Adrenal gland (tissue), 12 donors: ENCODE data around the gene MICALL1. TPM values are rescaled to one million over a fixed set of nuclear protein-coding genes. Genes with fewer than 3 reads are reported as not detected.

Experiments used
- DNase-seq, 7 donors: peaks; one replicate each; pipeline ENCODE4 v3.0.0-alpha.2; 2019 to 2020
- H3K27ac ChIP-seq, 5 donors: fragments of 200-600 bp; sonication (generic) in 4 of 5; 1 replicate in 3 of 5; 2 replicates in 2 of 5; pipeline versions ENCODE4 v1.5.1 to v1.8.0; 2016 to 2020; ENCODE audit warnings: mild to moderate bottlenecking in 1 of 5
- H3K27me3 ChIP-seq: fragments of 200-600 bp; 2 replicates; pipeline ENCODE4 v1.8.0; 2021
- H3K36me3 ChIP-seq, 2 donors: fragments of 200-600 bp; replicated peaks in 1 of 2; 1 replicate in 1 of 2; 2 replicates in 1 of 2; pipeline versions ENCODE4 v1.5.1 to v1.8.0; 2018 to 2022
- H3K4me1 ChIP-seq, 2 donors: fragments of 200-600 bp; replicated peaks in 1 of 2; 1 replicate in 1 of 2; 2 replicates in 1 of 2; pipeline versions ENCODE4 v1.5.1 to v1.8.0; 2018 to 2021
- H3K4me3 ChIP-seq, 4 donors: fragments of 200-600 bp; sonication (generic) in 3 of 4; one replicate each; pipeline ENCODE4 v1.5.1; 2016 to 2018
- H3K9me3 ChIP-seq, 3 donors: fragments of 200-600 bp; sonication (generic) in 1 of 3; replicated peaks in 1 of 3; 1 replicate in 2 of 3; 2 replicates in 1 of 3; pipeline versions ENCODE4 v1.5.1 to v1.8.0; 2016 to 2021
- POLR2A ChIP-seq, 2 donors: fragments of 450-650 bp; IDR thresholded peaks; one replicate each; pipeline ENCODE4 v1.6.1; 2017; ENCODE audit warnings: antibody characterized with exemption in 2 of 2, mild to moderate bottlenecking in 2 of 2, moderate library complexity in 1 of 2
- WGBS, 4 donors: extraction: QIAGEN DNeasy Blood & Tissue Kit in 2 of 4; methylation state at CpG; one replicate each; pipeline versions ENCODE4 v1.1.5 to v1.1.7; 2013 to 2017; 5-methylcytosine and 5-hydroxymethylcytosine counted together
- intact Hi-C, 2 donors: fragments of 100-400 bp; cut with DNase I; formaldehyde crosslinking; loops; one replicate each; pipeline versions ENCODE4 v1.14.1 to v1.15.0; 2022 to 2023
- polyA plus RNA-seq, 3 donors: library from polyadenylated mRNA; stranded (reverse); fragments of 200-250 nt in 2 of 3; fragments of 350-450 nt in 1 of 3; fragmentation: Illumina TruSeq in 1 of 3; extraction: RNeasy Lipid Tissue Mini Kit (QIAGEN cat#74804) in 1 of 3; gene quantifications; one replicate each; pipeline ENCODE4 v1.2.3, GENCODE V29; 2013 to 2014
- total RNA-seq, 9 donors: library from RNA; depleted of rRNA in 4 of 9; stranded (reverse); fragments of >200 nt in 4 of 9; fragments of 120-200 nt in 1 of 9; fragmentation: NEBNext Ultra II Directional in 1 of 9; extraction: Animal tissue kit (Norgen Biotek cat#: 25700) in 1 of 9; gene quantifications; one replicate each; pipeline versions ENCODE4 v1.1.0 to v1.2.4, GENCODE V29; 2013 to 2023
- TF ChIP-seq, protein P1 (sequence below), 6 experiments: fragments of 450-650 bp in 4 of 6; fragments of 200-600 bp in 2 of 6; sonication (generic) in 1 of 6; IDR thresholded peaks; 1 replicate in 5 of 6; 2 replicates in 1 of 6; pipeline versions ENCODE4 v1.5.1 to v1.8.0; 2016 to 2021; ENCODE audit warnings: antibody characterized with exemption in 6 of 6, mild to moderate bottlenecking in 2 of 6, moderate library complexity in 1 of 6
- donor health status: healthy with polysubstance abuse.
- donor health status: Bipolar disorder and iron deficiency.
- donor health status: DM: yes; HTN: yes; CAD: no.
- donor health status: DM: no; HTN: no; CAD: no.
- donor health status: DM: no; HTN: no; CAD: no.
- donor health status: DM: yes; HTN: yes; CAD: no.

Gene MICALL1
- total and polyA plus RNA-seq, 12 donors: 5.7 to 25.2 (median 17.1) TPM

DNA sequence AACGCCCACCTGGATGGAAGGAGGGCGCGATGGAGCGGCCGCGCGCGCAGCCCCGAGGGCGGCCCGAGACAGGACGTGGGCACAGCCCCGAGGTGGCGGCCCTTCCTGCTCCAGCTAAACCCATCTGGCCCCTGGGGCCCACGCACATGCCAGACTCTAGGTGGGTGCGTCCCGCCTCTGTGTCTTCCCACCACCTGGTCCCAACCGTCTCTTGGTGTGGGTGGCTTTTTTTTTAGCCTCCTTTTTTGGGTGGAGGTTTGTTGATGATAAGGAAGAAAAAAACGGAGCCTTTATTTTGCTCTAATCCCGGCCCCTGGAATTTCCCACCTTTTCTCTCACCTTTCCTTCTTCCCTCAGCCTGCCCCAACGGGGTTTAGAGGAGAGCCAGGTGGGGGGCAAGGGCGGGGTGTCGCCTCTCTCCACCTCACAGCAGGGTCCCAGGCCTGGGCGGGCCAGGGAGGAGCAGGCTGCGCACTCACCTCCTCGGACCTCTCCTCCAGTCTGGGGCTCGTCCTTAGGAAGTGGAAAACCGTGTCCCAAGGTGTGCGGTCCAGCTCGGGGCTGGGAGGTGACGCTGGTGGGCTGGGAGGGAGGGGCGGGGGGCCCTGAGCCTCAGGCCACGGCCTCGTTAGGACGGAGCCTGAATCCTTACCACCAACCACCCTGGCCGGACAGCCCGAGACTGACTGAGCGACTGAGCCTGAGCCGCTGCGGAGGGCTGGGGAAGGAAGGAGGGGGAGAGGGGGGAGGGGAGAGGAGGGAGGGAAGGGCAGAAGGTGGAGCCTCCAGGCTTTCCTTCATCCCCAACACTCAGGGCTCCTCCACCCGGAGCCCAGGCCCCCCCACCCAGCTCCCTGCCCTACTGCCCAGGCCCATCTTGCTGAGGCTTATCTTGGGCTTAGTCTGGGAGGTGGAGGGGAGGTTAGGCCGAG, 78.0 kb downstream of the MICALL1 start, which contains the start of gene SOX10:
TSS of gene SOX10 (minus strand) at position 696 of the 932 bp plus-strand sequence. CDS start 771 bp downstream, outside the sequence.
- TF ChIP-seq POLR2A (IDR thresholded peaks at IDR 0.05): no peak
- TF ChIP-seq, protein P1, sequence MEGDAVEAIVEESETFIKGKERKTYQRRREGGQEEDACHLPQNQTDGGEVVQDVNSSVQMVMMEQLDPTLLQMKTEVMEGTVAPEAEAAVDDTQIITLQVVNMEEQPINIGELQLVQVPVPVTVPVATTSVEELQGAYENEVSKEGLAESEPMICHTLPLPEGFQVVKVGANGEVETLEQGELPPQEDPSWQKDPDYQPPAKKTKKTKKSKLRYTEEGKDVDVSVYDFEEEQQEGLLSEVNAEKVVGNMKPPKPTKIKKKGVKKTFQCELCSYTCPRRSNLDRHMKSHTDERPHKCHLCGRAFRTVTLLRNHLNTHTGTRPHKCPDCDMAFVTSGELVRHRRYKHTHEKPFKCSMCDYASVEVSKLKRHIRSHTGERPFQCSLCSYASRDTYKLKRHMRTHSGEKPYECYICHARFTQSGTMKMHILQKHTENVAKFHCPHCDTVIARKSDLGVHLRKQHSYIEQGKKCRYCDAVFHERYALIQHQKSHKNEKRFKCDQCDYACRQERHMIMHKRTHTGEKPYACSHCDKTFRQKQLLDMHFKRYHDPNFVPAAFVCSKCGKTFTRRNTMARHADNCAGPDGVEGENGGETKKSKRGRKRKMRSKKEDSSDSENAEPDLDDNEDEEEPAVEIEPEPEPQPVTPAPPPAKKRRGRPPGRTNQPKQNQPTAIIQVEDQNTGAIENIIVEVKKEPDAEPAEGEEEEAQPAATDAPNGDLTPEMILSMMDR (IDR thresholded peaks at IDR 0.05): no peak
- intact Hi-C loops: no loop called here
- Histone ChIP-seq H3K4me1 (no peaks in the 10 kb centered on the region), H3K9me3 (no peaks in the 10 kb centered on the region), H3K27me3 (no peaks in the 10 kb centered on the region), H3K27ac (no peak within 1 kb of the TSS), H3K36me3 (no peaks in the 10 kb centered on the region), H3K4me3 (no peak within 1 kb of the TSS)
- DNase-seq: no peak
- 82 to 86% (median 84%) methylated on average over 10 to 42 of the region's 42 CpGs for WGBS, 4 donors

DNA sequence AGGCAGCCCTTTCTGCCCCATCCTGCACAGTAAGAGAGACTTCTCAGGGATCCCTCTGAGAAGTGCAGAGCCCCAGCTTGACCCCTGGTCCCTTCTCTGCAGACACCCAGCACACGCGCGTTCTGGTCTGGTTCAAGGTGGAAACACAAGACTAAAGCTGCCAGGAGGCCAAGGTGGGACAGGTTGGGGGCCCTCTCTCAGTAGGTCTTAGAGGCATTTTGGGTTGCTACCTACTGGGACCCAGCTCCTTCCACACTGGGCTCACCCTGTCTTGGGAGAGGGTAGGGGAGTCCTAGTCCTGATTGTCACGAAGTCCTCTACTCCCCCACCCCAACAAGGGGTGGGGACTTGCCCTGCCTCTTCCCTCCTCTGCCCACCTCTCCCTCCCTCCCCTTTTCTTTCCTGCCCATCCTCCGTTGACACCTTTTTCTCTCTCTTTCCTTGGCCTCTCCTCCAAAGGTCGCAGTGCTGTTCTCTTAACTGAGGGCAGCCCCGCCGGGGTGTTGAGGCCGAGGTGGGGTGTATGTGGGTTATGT, 79.0 kb downstream of the MICALL1 start:
- no peak for DNase-seq
- Histone ChIP-seq H3K9me3 (no peaks in the 10 kb centered on the region), H3K27me3 (no peaks in the 10 kb centered on the region), H3K4me3 (no peak overlapping the region), H3K4me1 (no peaks in the 10 kb centered on the region), H3K36me3 (no peaks in the 10 kb centered on the region), H3K27ac (no peak overlapping the region)
- 85 to 89% (median 87%) methylated on average over 9 of the region's 9 CpGs for WGBS, 4 donors
- intact Hi-C loops: no loop called here
- TF ChIP-seq, protein P1 (IDR thresholded peaks at IDR 0.05): no peak
- TF ChIP-seq POLR2A (IDR thresholded peaks at IDR 0.05): no peak

DNA sequence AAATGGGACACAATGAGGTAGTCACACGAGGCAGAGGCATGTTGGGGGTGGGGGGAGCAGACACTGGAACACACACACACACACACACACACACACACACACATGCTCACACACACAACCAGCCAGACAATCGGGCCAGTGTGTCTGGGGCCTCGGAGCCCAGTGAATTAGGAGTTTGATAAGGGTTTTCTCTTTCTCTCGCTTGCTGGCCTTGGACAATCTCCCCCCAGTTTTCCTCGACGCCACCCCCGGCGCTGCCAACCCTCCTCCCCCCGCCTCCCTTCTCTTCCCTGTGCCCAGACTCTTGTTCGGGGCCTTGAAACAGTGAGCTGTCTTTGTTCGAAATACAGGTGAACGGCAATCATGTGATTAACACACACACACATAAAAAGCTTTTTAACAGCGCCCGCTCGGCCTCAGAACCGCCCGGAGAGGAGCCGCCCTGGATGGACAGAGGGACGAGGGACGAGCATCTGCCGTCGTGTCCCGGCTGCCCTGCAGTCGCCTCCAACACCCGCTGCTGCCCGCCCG, 79.7 kb downstream of the MICALL1 start:
- Histone ChIP-seq H3K36me3 (no peaks in the 10 kb centered on the region), H3K4me1 (no peaks in the 10 kb centered on the region), H3K27me3 (no peaks in the 10 kb centered on the region), H3K4me3 (no peak overlapping the region), H3K9me3 (no peaks in the 10 kb centered on the region), H3K27ac (no peak overlapping the region)
- 59 to 68% (median 63%) methylated on average over 24 to 27 of the region's 27 CpGs for WGBS, 4 donors
- no peak for TF ChIP-seq POLR2A (IDR thresholded peaks at IDR 0.05)
- TF ChIP-seq, protein P1 (IDR thresholded peaks at IDR 0.05): no peak
- peak in 3 of 7 donors; percentile 36 to 58 (median 39) for DNase-seq
- intact Hi-C loops: no loop called here

DNA sequence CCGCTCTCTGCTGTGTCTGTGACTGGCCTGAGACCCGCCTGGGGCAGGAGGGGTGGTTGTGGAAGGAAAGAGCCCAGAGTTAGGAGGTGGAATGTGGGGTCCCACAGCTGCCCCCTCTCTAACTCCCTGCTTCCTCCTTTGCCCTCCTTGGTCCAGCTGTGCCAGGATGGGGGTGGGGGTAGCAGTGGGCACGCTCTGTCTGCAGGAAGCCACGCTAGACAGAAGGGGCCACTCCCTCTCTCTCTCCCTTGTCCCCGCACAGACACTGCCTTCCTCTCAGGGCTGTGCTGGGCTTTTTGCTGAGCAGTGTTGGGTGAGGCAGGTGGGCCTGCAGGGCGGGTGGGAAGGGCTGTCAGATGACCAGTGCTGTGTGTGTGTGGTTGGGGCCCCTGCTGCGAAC, 80.3 kb downstream of the MICALL1 start:
- Histone ChIP-seq H3K9me3 (no peaks in the 10 kb centered on the region), H3K27ac (no peak overlapping the region), H3K4me1 (no peaks in the 10 kb centered on the region), H3K27me3 (no peaks in the 10 kb centered on the region), H3K36me3 (no peaks in the 10 kb centered on the region), H3K4me3 (no peak overlapping the region)
- intact Hi-C loops: no loop called here
- WGBS, 4 donors: 84 to 93% (median 86%) methylated on average over 3 to 7 of the region's 7 CpGs
- no peak for DNase-seq
- TF ChIP-seq POLR2A (IDR thresholded peaks at IDR 0.05): no peak
- TF ChIP-seq, protein P1 (IDR thresholded peaks at IDR 0.05): no peak
